HepG2 (cell line): ENCODE measurements around the gene OPN5. TPM values are rescaled to one million over a fixed set of nuclear protein-coding genes. Genes with fewer than 3 reads are reported as not detected.

Experiments
- ATAC-seq: fragments of 200-7000 bp; cut with Tn5 transposase; 3 replicates; pipeline ENCODE4 v1.9.1; 2020; ENCODE audit warnings: mild to moderate bottlenecking, moderate library complexity
- BruUV-seq: library from RNA; stranded (reverse); fragments of 400-500 nt; replicated peaks from 2 replicates; lab custom pipeline; 2021; lab: Mats Ljungman, UMichigan
- CTCF ChIA-PET: fragments of 300-600 bp; formaldehyde crosslinking; extraction: SDS; loops from one replicate; lab custom pipeline; 2021; ENCODE audit warnings: low total read pairs, inconsistent platforms, low intra/inter-chr PET ratio; lab: Yijun Ruan, JAX
- POLR2A ChIA-PET: fragments of 350-600 bp; sonication (Branson Sonifier 250); formaldehyde crosslinking; loops from one replicate; lab custom pipeline; 2020; ENCODE audit warnings: antibody characterized with exemption, inconsistent platforms; lab: Yijun Ruan, JAX
- DNase-seq: peaks from one replicate; pipeline ENCODE4 v3.0.0-alpha.2; 2015; ENCODE audit warnings: low spot score
- FAIRE-seq: peaks from 3 replicates; lab custom pipeline; 2011; peaks lifted over from hg19 to GRCh38; lab: Jason Lieb, UNC
- H2AFZ ChIP-seq: one replicate; pipeline ENCODE4 v1.6.1; 2011; ENCODE audit warnings: low read length, inconsistent platforms
- H3K27ac ChIP-seq: fragments of 300-600 bp; 3 replicates; pipeline ENCODE4 v1.8.0; 2011; ENCODE audit warnings: mixed run types, mild to moderate bottlenecking, mixed read lengths, low read length, inconsistent platforms; ENCODE audit not compliant: insufficient read depth; ENCODE audit errors: extremely low read length
- H3K27me3 ChIP-seq, 2 experiments: fragments of 200-600 bp in 1 of 2; 2 replicates in 1 of 2; 3 replicates in 1 of 2; pipeline versions ENCODE4 v1.6.0 to v1.8.0; 2011; ENCODE audit warnings: low read length in 2 of 2, mild to moderate bottlenecking in 2 of 2, moderate library complexity in 2 of 2, inconsistent platforms in 1 of 2; ENCODE audit not compliant: insufficient read depth in 2 of 2, control insufficient read depth in 1 of 2
- H3K36me3 ChIP-seq, 2 experiments: fragments of 200-600 bp in 1 of 2; replicated peaks in 1 of 2; 2 replicates in 1 of 2; 3 replicates in 1 of 2; pipeline versions ENCODE4 v1.5.1 to v1.8.0; 2011; ENCODE audit warnings: low read length in 2 of 2, inconsistent platforms in 1 of 2; ENCODE audit not compliant: insufficient read depth in 2 of 2, control insufficient read depth in 1 of 2
- H3K4me1 ChIP-seq: 2 replicates; pipeline ENCODE4 v1.5.1; 2012; ENCODE audit warnings: low read length, inconsistent platforms; ENCODE audit not compliant: insufficient read depth
- H3K4me2 ChIP-seq: 2 replicates; pipeline ENCODE4 v1.6.0; 2011; ENCODE audit warnings: low read depth, low read length, inconsistent platforms
- H3K4me3 ChIP-seq, 3 experiments: fragments of 200-600 bp in 1 of 3; sonication (generic), shearing (Covaris generic) in 1 of 3; replicated peaks in 1 of 3; 2 replicates each; pipeline ENCODE4 v1.5.1; 2011 to 2016; ENCODE audit warnings: low read length in 3 of 3, inconsistent platforms in 2 of 3, low read depth in 2 of 3, mild to moderate bottlenecking in 2 of 3, control low read depth in 1 of 3, mixed read lengths in 1 of 3; ENCODE audit not compliant: insufficient read depth in 1 of 3
- H3K79me2 ChIP-seq: one replicate; pipeline ENCODE4 v1.6.1; 2011; ENCODE audit warnings: low read length, inconsistent platforms; ENCODE audit not compliant: insufficient read depth
- H3K9ac ChIP-seq: 2 replicates; pipeline ENCODE4 v1.6.0; 2011; ENCODE audit warnings: mild to moderate bottlenecking, low read depth, low read length, inconsistent platforms; ENCODE audit not compliant: insufficient read depth
- H3K9me3 ChIP-seq: 2 replicates; pipeline ENCODE4 v1.5.1; 2012; ENCODE audit warnings: mild to moderate bottlenecking, low read length
- H4K20me1 ChIP-seq: 2 replicates; pipeline ENCODE4 v1.6.0; 2011; ENCODE audit warnings: inconsistent platforms, mild to moderate bottlenecking, low read length, moderate library complexity; ENCODE audit not compliant: insufficient read depth
- FOXP1 ChIP-seq, 2 experiments: fragments of 450-650 bp in 1 of 2; IDR thresholded peaks; 2 replicates each; pipeline ENCODE4 v1.6.1; 2017 to 2018; ENCODE audit warnings: antibody characterized with exemption in 1 of 2
- JUND ChIP-seq: sonication (generic); formaldehyde crosslinking; IDR thresholded peaks from 2 replicates; pipeline ENCODE4 v1.8.0; 2022; ENCODE audit warnings: mild to moderate bottlenecking, missing genetic modification reagents
- MAFF ChIP-seq: IDR thresholded peaks from 2 replicates; pipeline ENCODE4 v1.6.1; 2011; ENCODE audit warnings: low read depth, low read length, improper control_type of control experiment
- MAFK ChIP-seq, 2 experiments: IDR thresholded peaks in 1 of 2; conservative IDR thresholded peaks in 1 of 2; 2 replicates each; pipeline ENCODE4 v1.6.1; 2011; ENCODE audit warnings: improper control_type of control experiment in 2 of 2, low read length in 2 of 2
- NFE2L2 ChIP-seq: fragments of 150-350 bp; IDR thresholded peaks from 2 replicates; pipeline ENCODE4 v1.6.1; 2014; ENCODE audit warnings: low read length
- SYNCRIP ChIP-seq: fragments of 200-400 bp; formaldehyde crosslinking; IDR thresholded peaks from 2 replicates; pipeline ENCODE4 v1.6.1; 2018; ENCODE audit warnings: mild to moderate bottlenecking, low read depth, low read length; ENCODE audit not compliant: insufficient read depth
- ZBTB43 ChIP-seq: sonication (generic); formaldehyde crosslinking; conservative IDR thresholded peaks from 2 replicates; pipeline ENCODE4 v1.4.0; 2020; ENCODE audit warnings: missing genetic modification reagents
- ZFP36L1 ChIP-seq: sonication (generic); formaldehyde crosslinking; IDR thresholded peaks from 2 replicates; pipeline ENCODE4 v1.8.0; 2022; ENCODE audit warnings: mild to moderate bottlenecking, missing genetic modification reagents, moderate library complexity
- ZNF569 ChIP-seq: sonication (generic); formaldehyde crosslinking; IDR thresholded peaks from 2 replicates; pipeline ENCODE4 v1.5.0; 2020; ENCODE audit warnings: mild to moderate bottlenecking, missing genetic modification reagents, moderate library complexity, borderline replicate concordance
- WGBS: methylation state at CpG from one replicate; pipeline ENCODE4 v1.1.6; 2017; ENCODE audit warnings: low lambda C conversion rate; 5-methylcytosine and 5-hydroxymethylcytosine counted together
- in situ Hi-C: cut with HindIII; loops from 2 replicates; pipeline ENCODE4 v1.10.0; 2017; ENCODE audit warnings: low pct_unique_long_range_greater_than_20kb; ENCODE audit not compliant: extremely low pct_ligation_motif_present
- intact Hi-C: fragments of 100-400 bp; cut with micrococcal nuclease; formaldehyde crosslinking; loops from one replicate; pipeline ENCODE4 v1.10.0; 2022; ENCODE audit not compliant: unreplicated experiment
- polyA plus RNA-seq, 8 experiments: library from polyadenylated mRNA; depleted of rRNA in 3 of 8; stranded (reverse) in 7 of 8; unstranded in 1 of 8; fragments of >200 nt; fragmentation: Illumina TruSeq in 4 of 8; extraction: Trizol in 4 of 8; gene quantifications; 2 replicates each; pipeline versions ENCODE4 v1.2.1 to v1.2.3, GENCODE V29; 2011 to 2016; ENCODE audit warnings: low read depth in 4 of 8, missing spikeins in 1 of 8, mixed read lengths in 1 of 8; ENCODE audit not compliant: insufficient read depth in 1 of 8
- total RNA-seq, 5 experiments: library from RNA; depleted of rRNA; stranded (reverse); fragments of >200 nt; fragmentation: Illumina TruSeq; extraction: Trizol; gene quantifications; 2 replicates each; pipeline ENCODE4 v1.2.3, GENCODE V29; 2016; ENCODE audit warnings: low read depth in 1 of 5
- TF ChIP-seq, protein P1 (sequence below): sonication (generic); formaldehyde crosslinking; IDR thresholded peaks from 2 replicates; pipeline ENCODE4 v1.4.0; 2020; ENCODE audit warnings: missing genetic modification reagents

Gene OPN5
- total and polyA plus RNA-seq, 2 of the 13 experiments (the other 11 are each of a cell fraction or from before 2014, with no cell fraction given): not detected

DNA sequence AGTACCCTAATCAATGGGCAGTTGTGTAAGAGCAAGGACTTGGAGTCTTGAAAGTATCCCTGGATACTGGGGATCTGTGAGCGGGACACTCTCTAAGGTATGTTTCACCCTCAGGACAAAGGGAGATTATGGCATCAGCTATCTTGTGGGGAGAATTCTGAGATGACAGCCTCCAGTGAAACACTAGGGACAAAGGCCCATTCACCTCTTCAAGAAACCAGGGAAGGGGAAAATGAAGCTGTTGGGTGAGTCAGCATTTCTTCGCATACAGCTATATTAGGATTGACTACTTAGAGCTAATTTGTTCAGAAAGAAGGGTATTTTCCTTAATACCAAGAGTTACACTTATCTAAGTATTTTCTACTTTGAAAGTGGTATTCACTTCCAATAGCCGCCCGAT lies 35.9 kb downstream of the OPN5 start:
- FAIRE-seq (no peak), ATAC-seq (no peak), DNase-seq (no peak)
- no peak overlapping the region for H3K9ac ChIP-seq
- TF ChIP-seq MAFK (conservative IDR thresholded peaks at IDR 0.05 in 1 of 2, IDR thresholded peaks at IDR 0.05 in 1 of 2; ENCODE audit: low read length in 2 of 2): peak in 1 of 2 experiments; percentile 16; a peak in 2 of 4 replicates
- TF ChIP-seq ZFP36L1 (CRISPR knock-in tag): no peak
- no peak for TF ChIP-seq FOXP1 (IDR thresholded peaks at IDR 0.05)
- no peak for TF ChIP-seq FOXP1 (CRISPR knock-in tag; IDR thresholded peaks at IDR 0.05)
- no peak for TF ChIP-seq ZNF569 (CRISPR knock-in tag)
- TF ChIP-seq MAFF: 0 out of 2 replicates have a peak, but pooled peaks have one; percentile 5
- peak; percentile 64 for TF ChIP-seq NFE2L2
- TF ChIP-seq SYNCRIP: no peak
- TF ChIP-seq, protein P1, sequence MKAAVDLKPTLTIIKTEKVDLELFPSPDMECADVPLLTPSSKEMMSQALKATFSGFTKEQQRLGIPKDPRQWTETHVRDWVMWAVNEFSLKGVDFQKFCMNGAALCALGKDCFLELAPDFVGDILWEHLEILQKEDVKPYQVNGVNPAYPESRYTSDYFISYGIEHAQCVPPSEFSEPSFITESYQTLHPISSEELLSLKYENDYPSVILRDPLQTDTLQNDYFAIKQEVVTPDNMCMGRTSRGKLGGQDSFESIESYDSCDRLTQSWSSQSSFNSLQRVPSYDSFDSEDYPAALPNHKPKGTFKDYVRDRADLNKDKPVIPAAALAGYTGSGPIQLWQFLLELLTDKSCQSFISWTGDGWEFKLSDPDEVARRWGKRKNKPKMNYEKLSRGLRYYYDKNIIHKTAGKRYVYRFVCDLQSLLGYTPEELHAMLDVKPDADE (CRISPR knock-in tag): no peak
- 24% methylated on average over 4 of the region's 4 CpGs for WGBS
- H3K27me3 ChIP-seq: peaks cover 0 to 12% of the 10 kb centered on the region in 2 experiments; a peak in 2 of 5 replicates
- H2AFZ ChIP-seq: no peak overlapping the region
- H4K20me1 ChIP-seq: no peaks in the 10 kb centered on the region
- no peaks in the 10 kb centered on the region for H3K9me3 ChIP-seq
- H3K4me3 ChIP-seq: no peak overlapping the region
- H3K4me2 ChIP-seq: no peak overlapping the region
- H3K4me1 ChIP-seq: no peaks in the 10 kb centered on the region
- in situ Hi-C loops: no loop called here
- ChIA-PET CTCF (no interaction called here), POLR2A (no interaction called here)
- no peak overlapping the region for H3K27ac ChIP-seq
- intact Hi-C loops: no loop called here
- no peaks in the 10 kb centered on the region for H3K36me3 ChIP-seq
- no peaks in the 10 kb centered on the region for H3K79me2 ChIP-seq
- no TSS peak for BruUV-seq

DNA sequence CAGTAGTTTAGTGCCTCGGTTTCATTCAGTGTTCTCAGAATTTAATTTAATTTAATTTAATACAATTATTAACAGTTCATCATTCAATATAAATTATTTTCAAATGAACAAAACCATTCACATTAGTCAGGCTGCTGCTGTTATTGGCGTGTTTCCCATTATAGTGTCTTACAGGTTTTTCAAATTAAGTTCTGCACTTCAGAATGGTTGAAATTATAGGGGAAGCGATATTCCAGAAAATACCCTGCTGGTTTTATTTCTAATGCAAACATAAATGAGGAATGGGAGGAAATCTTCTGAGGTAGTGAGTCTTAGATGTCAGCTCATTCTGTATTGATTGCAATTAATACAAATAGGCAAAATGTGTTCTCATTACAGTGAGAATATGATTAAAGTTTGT lies 37.6 kb downstream of the OPN5 start:
- BruUV-seq: no TSS peak
- Histone ChIP-seq H3K36me3 (no peaks in the 10 kb centered on the region), H3K79me2 (no peaks in the 10 kb centered on the region), H3K4me2 (no peak overlapping the region), H4K20me1 (no peaks in the 10 kb centered on the region), H3K9me3 (no peaks in the 10 kb centered on the region), H2AFZ (no peak overlapping the region), H3K4me3 (no peak overlapping the region), H3K4me1 (no peaks in the 10 kb centered on the region), H3K9ac (no peak overlapping the region), H3K27ac (no peak overlapping the region), H3K27me3 (peaks cover 0 to 12% of the 10 kb centered on the region in 2 experiments; a peak in 2 of 5 replicates)
- ATAC-seq (no peak), DNase-seq (no peak), FAIRE-seq (no peak)
- no peak for TF ChIP-seq ZBTB43 (CRISPR knock-in tag)
- TF ChIP-seq JUND (CRISPR knock-in tag): no peak
- ChIA-PET POLR2A (no interaction called here), CTCF (no interaction called here)
- intact Hi-C loops (no loop called here), in situ Hi-C loops (no loop called here)
- WGBS: under 1% methylated on average over 3 of the region's 3 CpGs
